ENCODE results near the gene FRMPD1.

FRMPD1 gene

GRCh38 chr9:37624073-37624472 is 26.7 kb upstream of the FRMPD1 start:
- DNase-seq (ENCODE audit: low read depth in 1 of 2, low spot score in 1 of 2), result no peak
- H3K27me3 ChIP-seq (ENCODE audit: insufficient read depth, poor library complexity, severe bottlenecking), result peaks cover 2% of the 10 kb centered on the region

GRCh38 chr9:37625036-37625757 is 25.6 kb upstream of the FRMPD1 start:
- peak; percentile 46 for TF ChIP-seq REST (IDR thresholded peaks at IDR 0.05; ENCODE audit: insufficient replicate concordance, low read depth)
- TF ChIP-seq GABPA (IDR thresholded peaks at IDR 0.05; ENCODE audit: low read depth), result no peak
- no peak for TF ChIP-seq SPI1 (IDR thresholded peaks at IDR 0.05; ENCODE audit: borderline replicate concordance, low read depth)
- no peak overlapping the region for H3K27ac ChIP-seq (replicated peaks)
- DNase-seq (ENCODE audit: low read depth in 1 of 2, low spot score in 1 of 2), result peak in 1 of 2 experiments; percentile 6
- H3K27me3 ChIP-seq (ENCODE audit: insufficient read depth, poor library complexity, severe bottlenecking), result peaks cover 2% of the 10 kb centered on the region
- no peak overlapping the region for H3K4me3 ChIP-seq (replicated peaks; ENCODE audit: insufficient read depth, low read length)

More at GRCh38 chr9:37624073-37624472, 26.7 kb upstream of the FRMPD1 start:
- H3K27ac ChIP-seq (replicated peaks), result no peak overlapping the region
- H3K4me3 ChIP-seq (replicated peaks; ENCODE audit: insufficient read depth, low read length), result no peak overlapping the region
- TF ChIP-seq REST (IDR thresholded peaks at IDR 0.05; ENCODE audit: insufficient replicate concordance, low read depth) (no peak), SPI1 (IDR thresholded peaks at IDR 0.05; ENCODE audit: borderline replicate concordance, low read depth) (no peak), GABPA (IDR thresholded peaks at IDR 0.05; ENCODE audit: low read depth) (no peak), CTCF (IDR thresholded peaks at IDR 0.05; ENCODE audit: insufficient read depth, low read length) (no peak), POLR2AphosphoS5 (IDR thresholded peaks at IDR 0.05; ENCODE audit: low read depth) (no peak)

- no peak for DNase-seq (ENCODE audit: low read depth in 1 of 2, low spot score in 1 of 2)
- Histone ChIP-seq H3K27me3 (ENCODE audit: insufficient read depth, poor library complexity, severe bottlenecking) (peaks cover 2% of the 10 kb centered on the region), H3K27ac (replicated peaks) (no peak overlapping the region), H3K4me3 (replicated peaks; ENCODE audit: insufficient read depth, low read length) (no peak overlapping the region)
- no peak for TF ChIP-seq CTCF (IDR thresholded peaks at IDR 0.05; ENCODE audit: insufficient read depth, low read length)
- no peak for TF ChIP-seq REST (IDR thresholded peaks at IDR 0.05; ENCODE audit: insufficient replicate concordance, low read depth)
- no peak for TF ChIP-seq SPI1 (IDR thresholded peaks at IDR 0.05; ENCODE audit: borderline replicate concordance, low read depth)
- TF ChIP-seq POLR2AphosphoS5 (IDR thresholded peaks at IDR 0.05; ENCODE audit: low read depth), result no peak
- TF ChIP-seq GABPA (IDR thresholded peaks at IDR 0.05; ENCODE audit: low read depth), result no peak
Observed at GRCh38 chr9:37625758-37626147, 25.0 kb upstream of the FRMPD1 start.

All from HL-60 (cell line).